ENCODE results near the gene PISD. TPM values are rescaled to one million over a fixed set of nuclear protein-coding genes. Genes with fewer than 3 reads are reported as not detected.

Gene PISD
- total RNA-seq, 2 experiments from 2014 or later = 21.5 to 51.9 TPM

DNA sequence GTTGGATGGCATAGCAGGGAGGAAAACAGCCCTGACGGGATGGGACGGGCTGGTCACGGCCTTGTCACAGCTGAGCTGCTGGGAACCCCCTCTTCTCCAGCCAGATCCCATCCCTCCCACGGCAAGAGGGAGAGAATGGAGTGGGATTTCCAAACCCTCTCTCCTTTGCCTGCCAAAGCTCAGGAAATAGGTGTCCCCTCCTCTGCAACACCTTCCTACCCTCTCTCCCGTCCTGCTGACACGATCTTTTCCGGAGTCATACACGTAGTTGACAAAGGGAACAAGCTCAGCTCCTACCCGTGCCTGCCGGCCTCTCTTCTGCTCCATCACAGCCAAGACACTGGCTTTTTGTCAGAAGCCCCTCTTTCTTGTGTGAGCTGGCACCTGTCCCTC lies 48.1 kb downstream of the PISD start:
- H3K27ac ChIP-seq (ENCODE audit: low read depth, low read length, poor library complexity, severe bottlenecking) = no peak overlapping the region
- no peak for DNase-seq (ENCODE audit: low spot score)
- TF ChIP-seq, protein P1, sequence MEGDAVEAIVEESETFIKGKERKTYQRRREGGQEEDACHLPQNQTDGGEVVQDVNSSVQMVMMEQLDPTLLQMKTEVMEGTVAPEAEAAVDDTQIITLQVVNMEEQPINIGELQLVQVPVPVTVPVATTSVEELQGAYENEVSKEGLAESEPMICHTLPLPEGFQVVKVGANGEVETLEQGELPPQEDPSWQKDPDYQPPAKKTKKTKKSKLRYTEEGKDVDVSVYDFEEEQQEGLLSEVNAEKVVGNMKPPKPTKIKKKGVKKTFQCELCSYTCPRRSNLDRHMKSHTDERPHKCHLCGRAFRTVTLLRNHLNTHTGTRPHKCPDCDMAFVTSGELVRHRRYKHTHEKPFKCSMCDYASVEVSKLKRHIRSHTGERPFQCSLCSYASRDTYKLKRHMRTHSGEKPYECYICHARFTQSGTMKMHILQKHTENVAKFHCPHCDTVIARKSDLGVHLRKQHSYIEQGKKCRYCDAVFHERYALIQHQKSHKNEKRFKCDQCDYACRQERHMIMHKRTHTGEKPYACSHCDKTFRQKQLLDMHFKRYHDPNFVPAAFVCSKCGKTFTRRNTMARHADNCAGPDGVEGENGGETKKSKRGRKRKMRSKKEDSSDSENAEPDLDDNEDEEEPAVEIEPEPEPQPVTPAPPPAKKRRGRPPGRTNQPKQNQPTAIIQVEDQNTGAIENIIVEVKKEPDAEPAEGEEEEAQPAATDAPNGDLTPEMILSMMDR (conservative IDR thresholded peaks at IDR 0.05; ENCODE audit: low read length) = no peak
- TF ChIP-seq EZH2phosphoT487 (IDR thresholded peaks at IDR 0.05; ENCODE audit: borderline replicate concordance, low read depth, low read length) = no peak
- H2AFZ ChIP-seq (ENCODE audit: low read length) = no peak overlapping the region
- H3K4me1 ChIP-seq (ENCODE audit: insufficient read depth, low read length, poor library complexity, severe bottlenecking) = peaks cover 24% of the 10 kb centered on the region
- no peaks in the 10 kb centered on the region for H3K79me2 ChIP-seq (ENCODE audit: insufficient read depth, low read depth, low read length)
- no peaks in the 10 kb centered on the region for H3K9me2 ChIP-seq (ENCODE audit: insufficient read depth, low read length)
- no peak overlapping the region for H3K4me3 ChIP-seq (ENCODE audit: low read depth, low read length, poor library complexity, severe bottlenecking)
- no TSS peak for BruUV-seq (replicated peaks)
- peaks cover 41% of the 10 kb centered on the region for H3K36me3 ChIP-seq (ENCODE audit: insufficient read depth, low read length)
- ChIA-PET CTCF (ENCODE audit: unreplicated experiment) (no interaction called here), POLR2A (no interaction called here)
- intact Hi-C loops (cut with micrococcal nuclease; ENCODE audit: unreplicated experiment) = no loop called here
- no peaks in the 10 kb centered on the region for H4K20me1 ChIP-seq (ENCODE audit: insufficient read depth, low read length)
- no peaks in the 10 kb centered on the region for H3K9me3 ChIP-seq (ENCODE audit: low read length)
- no peak overlapping the region for H3K4me2 ChIP-seq (ENCODE audit: low read length)

- no peak overlapping the region for H2AFZ ChIP-seq (ENCODE audit: low read length)
- no peak overlapping the region for H3K4me2 ChIP-seq (ENCODE audit: low read length)
- H3K9me3 ChIP-seq (ENCODE audit: low read length) = no peaks in the 10 kb centered on the region
- CTCF ChIA-PET (ENCODE audit: unreplicated experiment) = no interaction called here
- no peaks in the 10 kb centered on the region for H4K20me1 ChIP-seq (ENCODE audit: insufficient read depth, low read length)
- intact Hi-C loops (cut with micrococcal nuclease; ENCODE audit: unreplicated experiment) = no loop called here
- no peak overlapping the region for H3K27ac ChIP-seq (ENCODE audit: low read depth, low read length, poor library complexity, severe bottlenecking)
- H3K9me2 ChIP-seq (ENCODE audit: insufficient read depth, low read length) = no peaks in the 10 kb centered on the region
- DNase-seq (ENCODE audit: low spot score) = no peak
- H3K4me1 ChIP-seq (ENCODE audit: insufficient read depth, low read length, poor library complexity, severe bottlenecking) = peaks cover 24% of the 10 kb centered on the region
- no TSS peak for BruUV-seq (replicated peaks)
- H3K4me3 ChIP-seq (ENCODE audit: low read depth, low read length, poor library complexity, severe bottlenecking) = no peak overlapping the region
- no peaks in the 10 kb centered on the region for H3K79me2 ChIP-seq (ENCODE audit: insufficient read depth, low read depth, low read length)
- TF ChIP-seq EZH2phosphoT487 (IDR thresholded peaks at IDR 0.05; ENCODE audit: borderline replicate concordance, low read depth, low read length) = no peak
- TF ChIP-seq, protein P1 (conservative IDR thresholded peaks at IDR 0.05; ENCODE audit: low read length) = no peak
- peaks cover 36% of the 10 kb centered on the region for H3K36me3 ChIP-seq (ENCODE audit: insufficient read depth, low read length)
- POLR2A ChIA-PET = interaction anchor here (0.6 kb wide), 1 partner anchor 97 kb away, joined by 4 read pairs; no protein-coding TSS in a partner anchor
Measured at GRCh38 chr22:31613286-31613903, 48.6 kb downstream of the PISD start.

DNA sequence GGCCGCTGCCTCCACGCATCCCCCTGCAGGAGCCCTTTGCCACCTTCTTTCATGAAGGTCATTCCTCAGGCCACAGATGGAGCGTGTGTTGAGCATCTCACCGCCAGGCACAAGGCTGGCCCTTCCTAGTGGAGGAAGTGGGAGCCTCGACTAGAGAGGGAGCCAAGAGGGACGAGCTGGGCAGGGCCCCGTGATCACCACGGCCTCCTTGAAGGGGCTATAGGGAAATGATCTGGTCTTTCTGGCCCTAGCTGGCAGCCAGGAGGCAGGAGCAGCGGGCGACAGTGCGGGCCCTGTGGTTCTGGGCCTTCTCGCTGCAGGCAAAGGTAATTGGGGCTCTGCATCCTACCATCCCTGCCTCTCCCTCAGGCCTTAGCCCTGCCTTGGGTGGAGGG lies 49.1 kb downstream of the PISD start:
- CTCF ChIA-PET (ENCODE audit: unreplicated experiment) = no interaction called here
- DNase-seq (ENCODE audit: low spot score) = no peak

More for the DNA sequence above, 49.1 kb downstream of the PISD start:
- Histone ChIP-seq H3K27ac (ENCODE audit: low read depth, low read length, poor library complexity, severe bottlenecking) (no peak overlapping the region), H3K9me2 (ENCODE audit: insufficient read depth, low read length) (no peaks in the 10 kb centered on the region), H2AFZ (ENCODE audit: low read length) (no peak overlapping the region), H3K4me3 (ENCODE audit: low read depth, low read length, poor library complexity, severe bottlenecking) (no peak overlapping the region), H3K36me3 (ENCODE audit: insufficient read depth, low read length) (peaks cover 31% of the 10 kb centered on the region; the same call in 1 of the 2 replicates), H4K20me1 (ENCODE audit: insufficient read depth, low read length) (no peaks in the 10 kb centered on the region), H3K79me2 (ENCODE audit: insufficient read depth, low read depth, low read length) (no peaks in the 10 kb centered on the region), H3K9me3 (ENCODE audit: low read length) (no peaks in the 10 kb centered on the region), H3K4me1 (ENCODE audit: insufficient read depth, low read length, poor library complexity, severe bottlenecking) (peaks cover 22% of the 10 kb centered on the region), H3K4me2 (ENCODE audit: low read length) (no peak overlapping the region)
- no peak for TF ChIP-seq EZH2phosphoT487 (IDR thresholded peaks at IDR 0.05; ENCODE audit: borderline replicate concordance, low read depth, low read length)
- TF ChIP-seq, protein P1 (conservative IDR thresholded peaks at IDR 0.05; ENCODE audit: low read length) = no peak
- BruUV-seq (replicated peaks) = no TSS peak
- POLR2A ChIA-PET = interaction anchor here (0.6 kb wide), 1 partner anchor 96 kb away, joined by 4 read pairs; no protein-coding TSS in a partner anchor
- intact Hi-C loops (cut with micrococcal nuclease; ENCODE audit: unreplicated experiment) = no loop called here
